H1 (cell line): Measurements from ENCODE around the gene ANKRD36B. TPM values are rescaled to one million over a fixed set of nuclear protein-coding genes. Genes with fewer than 3 reads are reported as not detected.
A peak's percentile ranks its signal among the peaks of the same experiment; 100 is the strongest.
"Not testable (repeated sequence)": the region's sequence is repeated elsewhere in the genome, so short reads cannot be mapped to it uniquely, and the experiment has no call there.

ENCODE experiments used
- CTCF ChIA-PET: fragments of 300-600 bp; sonication (Branson Sonifier 250); formaldehyde crosslinking; loops from one replicate; lab custom pipeline; 2021; ENCODE audit not compliant: partially characterized antibody; lab: Charles Lee
- POLR2A ChIA-PET: fragments of 300-600 bp; sonication (Branson Sonifier 250); formaldehyde crosslinking; loops from one replicate; lab custom pipeline; 2021; ENCODE audit warnings: inconsistent platforms; ENCODE audit not compliant: partially characterized antibody; lab: Charles Lee
- DNase-seq, 2 experiments: peaks; one replicate each; pipeline versions ENCODE4 v3.0.0 to v3.0.0-alpha.2; 2010 to 2022; ENCODE audit warnings: low spot score in 2 of 2, low read depth in 1 of 2, mixed read lengths in 1 of 2
- FAIRE-seq: peaks from 2 replicates; lab custom pipeline; 2011; peaks lifted over from hg19 to GRCh38; lab: Jason Lieb, UNC
- H2AFZ ChIP-seq: 2 replicates; pipeline ENCODE4 v1.8.1; 2012; ENCODE audit warnings: low read length, inconsistent platforms
- H2AK5ac ChIP-seq: 2 replicates; pipeline ENCODE4 v1.6.1; 2013; ENCODE audit warnings: low read depth, low read length
- H2BK120ac ChIP-seq: replicated peaks from 2 replicates; pipeline ENCODE3; 2013; ENCODE audit warnings: low read depth, low read length, inconsistent platforms
- H2BK12ac ChIP-seq: 2 replicates; pipeline ENCODE4 v1.6.1; 2013; ENCODE audit warnings: low read depth, low read length
- H2BK15ac ChIP-seq: 2 replicates; pipeline ENCODE4 v1.6.1; 2013; ENCODE audit warnings: low read length
- H2BK20ac ChIP-seq: 2 replicates; pipeline ENCODE4 v1.6.1; 2013; ENCODE audit warnings: low read length
- H2BK5ac ChIP-seq: 2 replicates; pipeline ENCODE4 v1.6.1; 2013; ENCODE audit warnings: low read depth, low read length
- H3K14ac ChIP-seq: 2 replicates; pipeline ENCODE4 v1.6.1; 2013; ENCODE audit warnings: inconsistent platforms; ENCODE audit not compliant: insufficient read length
- H3K18ac ChIP-seq: 2 replicates; pipeline ENCODE4 v1.6.1; 2013; ENCODE audit warnings: low read length; ENCODE audit errors: extremely low read depth
- H3K23ac ChIP-seq: 2 replicates; pipeline ENCODE4 v1.6.1; 2013; ENCODE audit warnings: inconsistent platforms; ENCODE audit not compliant: insufficient read length
- H3K23me2 ChIP-seq: 2 replicates; pipeline ENCODE4 v1.6.1; 2013; ENCODE audit warnings: low read depth, low read length
- H3K27ac ChIP-seq: 2 replicates; pipeline ENCODE4 v1.6.1; 2011; ENCODE audit warnings: low read depth, low read length, inconsistent platforms
- H3K27me3 ChIP-seq, 4 experiments: replicated peaks in 1 of 4; 1 replicate in 1 of 4; 2 replicates in 3 of 4; pipeline versions ENCODE4 v1.6.1 to v1.8.1; 2011 to 2013; ENCODE audit warnings: low read length in 3 of 4, mild to moderate bottlenecking in 3 of 4, inconsistent platforms in 2 of 4, mixed read lengths in 2 of 4, moderate library complexity in 1 of 4; ENCODE audit not compliant: control insufficient read depth in 3 of 4, insufficient read depth in 3 of 4; ENCODE audit errors: extremely low read depth in 1 of 4
- H3K36me3 ChIP-seq, 4 experiments: 2 replicates each; pipeline versions ENCODE4 v1.6.1 to v1.8.1; 2011 to 2013; ENCODE audit warnings: mild to moderate bottlenecking in 4 of 4, low read length in 3 of 4, moderate library complexity in 2 of 4, control low read depth in 1 of 4, inconsistent platforms in 1 of 4; ENCODE audit not compliant: insufficient read depth in 4 of 4, control insufficient read depth in 2 of 4
- H3K4ac ChIP-seq: replicated peaks from 2 replicates; pipeline ENCODE3; 2013; ENCODE audit warnings: low read length, low read depth, mixed read lengths, inconsistent platforms; ENCODE audit not compliant: insufficient read length
- H3K4me1 ChIP-seq, 4 experiments: replicated peaks in 1 of 4; 1 replicate in 1 of 4; 2 replicates in 3 of 4; pipeline versions ENCODE4 v1.6.1 to v1.8.1; 2011 to 2013; ENCODE audit warnings: low read length in 3 of 4, inconsistent platforms in 2 of 4, mixed read lengths in 1 of 4; ENCODE audit not compliant: insufficient read depth in 4 of 4, control insufficient read depth in 3 of 4
- H3K4me2 ChIP-seq, 2 experiments: 2 replicates each; pipeline versions ENCODE4 v1.6.1 to v1.8.1; 2011 to 2013; ENCODE audit warnings: low read depth in 2 of 2, low read length in 2 of 2, control low read depth in 1 of 2, inconsistent platforms in 1 of 2, mild to moderate bottlenecking in 1 of 2; ENCODE audit not compliant: insufficient read depth in 1 of 2
- H3K4me3 ChIP-seq, 4 experiments: fragments of 200-600, 300-600 bp in 1 of 4; sonication (generic), shearing (Covaris generic), sonication (Bioruptor Twin) in 1 of 4; 2 replicates each; pipeline versions ENCODE4 v1.5.1 to v1.8.1; 2011 to 2016; ENCODE audit warnings: low read length in 4 of 4, low read depth in 3 of 4, control low read depth in 2 of 4, inconsistent platforms in 2 of 4, mild to moderate bottlenecking in 2 of 4, mixed read lengths in 1 of 4, moderate library complexity in 1 of 4; ENCODE audit not compliant: insufficient read depth in 2 of 4; ENCODE audit errors: extremely low read depth in 1 of 4
- H3K56ac ChIP-seq: replicated peaks from 2 replicates; pipeline ENCODE3; 2013; ENCODE audit warnings: low read depth, mild to moderate bottlenecking, mixed read lengths, low read length, inconsistent platforms; ENCODE audit not compliant: insufficient read length
- H3K79me1 ChIP-seq: 2 replicates; pipeline ENCODE4 v1.6.1; 2013; ENCODE audit warnings: low read depth, low read length, control low read depth
- H3K79me2 ChIP-seq, 2 experiments: 2 replicates each; pipeline versions ENCODE4 v1.6.1 to v1.8.1; 2012 to 2013; ENCODE audit warnings: low read length in 2 of 2, mild to moderate bottlenecking in 2 of 2, inconsistent platforms in 1 of 2; ENCODE audit not compliant: insufficient read depth in 2 of 2, control insufficient read depth in 1 of 2
- H3K9ac ChIP-seq, 4 experiments: replicated peaks in 1 of 4; 1 replicate in 1 of 4; 2 replicates in 3 of 4; pipeline versions ENCODE4 v1.6.1 to v1.8.1; 2011 to 2013; ENCODE audit warnings: low read depth in 3 of 4, low read length in 3 of 4, control low read depth in 2 of 4, mild to moderate bottlenecking in 2 of 4, moderate library complexity in 2 of 4, inconsistent platforms in 1 of 4; ENCODE audit errors: extremely low read depth in 1 of 4
- H3K9me3 ChIP-seq, 2 experiments: 2 replicates each; pipeline versions ENCODE4 v1.6.1 to v1.8.1; 2012 to 2013; ENCODE audit warnings: mild to moderate bottlenecking in 2 of 2, moderate library complexity in 2 of 2, control low read depth in 1 of 2, inconsistent platforms in 1 of 2, low read depth in 1 of 2, low read length in 1 of 2, mixed read lengths in 1 of 2; ENCODE audit not compliant: insufficient read depth in 2 of 2
- H4K20me1 ChIP-seq, 2 experiments: replicated peaks in 1 of 2; 2 replicates each; pipeline versions ENCODE3 to v1.8.1; 2011 to 2013; ENCODE audit warnings: inconsistent platforms in 2 of 2, low read length in 2 of 2, mild to moderate bottlenecking in 1 of 2; ENCODE audit not compliant: insufficient read depth in 2 of 2, control insufficient read depth in 1 of 2
- H4K5ac ChIP-seq: 2 replicates; pipeline ENCODE4 v1.6.1; 2013; ENCODE audit warnings: low read length, low read depth, mixed read lengths, inconsistent platforms; ENCODE audit not compliant: insufficient read length
- H4K8ac ChIP-seq: 2 replicates; pipeline ENCODE4 v1.8.0; 2013; ENCODE audit warnings: mild to moderate bottlenecking, moderate library complexity, low read length, inconsistent platforms; ENCODE audit not compliant: insufficient read depth; ENCODE audit errors: extremely low read depth
- H4K91ac ChIP-seq: replicated peaks from 2 replicates; pipeline ENCODE3; 2013; ENCODE audit warnings: low read length, mixed read lengths, inconsistent platforms; ENCODE audit not compliant: insufficient read length
- CTCF ChIP-seq, 3 experiments: IDR thresholded peaks; 1 replicate in 2 of 3; 2 replicates in 1 of 3; pipeline versions ENCODE4 v1.5.1 to v1.6.1; 2011; ENCODE audit warnings: low read length in 3 of 3, mild to moderate bottlenecking in 3 of 3, inconsistent platforms in 2 of 3, low read depth in 1 of 3, moderate library complexity in 1 of 3; ENCODE audit not compliant: insufficient read depth in 1 of 3; ENCODE audit errors: control extremely low read depth in 1 of 3
- E2F6 ChIP-seq: IDR thresholded peaks from 2 replicates; pipeline ENCODE4 v1.6.1; 2012; ENCODE audit warnings: inconsistent platforms
- KDM4A ChIP-seq: IDR thresholded peaks from one replicate; pipeline ENCODE4 v1.7.1; 2012; ENCODE audit warnings: low read depth, mild to moderate bottlenecking, moderate library complexity, low read length, inconsistent platforms; ENCODE audit not compliant: severe bottlenecking
- MAX ChIP-seq: IDR thresholded peaks from 2 replicates; pipeline ENCODE4 v1.6.1; 2012; ENCODE audit warnings: inconsistent platforms
- RAD21 ChIP-seq, 2 experiments: IDR thresholded peaks in 1 of 2; conservative IDR thresholded peaks in 1 of 2; 2 replicates each; pipeline ENCODE4 v1.6.1; 2011; ENCODE audit warnings: low read depth in 2 of 2, low read length in 2 of 2, improper control_type of control experiment in 1 of 2, inconsistent platforms in 1 of 2, mild to moderate bottlenecking in 1 of 2, moderate library complexity in 1 of 2
- WGBS, 2 experiments: shearing (Covaris generic) in 1 of 2; methylation state at CpG; one replicate each; pipeline versions ENCODE4 v1.1.6 to v1.1.7; 2013 to 2015; ENCODE audit warnings: low lambda C conversion rate in 2 of 2, mixed read lengths in 2 of 2, inconsistent platforms in 1 of 2, low coverage in 1 of 2, missing lambda C conversion rate in 1 of 2; ENCODE audit not compliant: insufficient replicate concordance in 2 of 2, insufficient coverage in 1 of 2, insufficient read length in 1 of 2; ENCODE audit errors: extremely low coverage in 1 of 2, missing lambda C conversion rate in 1 of 2; 5-methylcytosine and 5-hydroxymethylcytosine counted together
- polyA plus RNA-seq, 7 experiments: library from polyadenylated mRNA; depleted of rRNA in 3 of 7; stranded (reverse) in 5 of 7; unstranded in 2 of 7; fragments of >200 nt in 5 of 7; fragments of 200-250 nt in 2 of 7; gene quantifications; 1 replicate in 5 of 7; 2 replicates in 1 of 7; 4 replicates in 1 of 7; pipeline versions ENCODE4 v1.2.1 to v1.2.3, GENCODE V29; 2011 to 2013; ENCODE audit warnings: missing spikeins in 2 of 7, mixed read lengths in 2 of 7
- total RNA-seq: library from RNA; stranded (reverse); fragmentation: NEBNext Ultra II Directional; extraction: Animal tissue kit (Norgen Biotek cat#: 25700); gene quantifications from 2 replicates; pipeline ENCODE4 v1.2.1, GENCODE V29; 2021

Gene ANKRD36B
- total and polyA plus RNA-seq, 2 of the 8 experiments (the other 6 are each of a cell fraction or from before 2014, with no cell fraction given), result 2.4 to 8.5 TPM

GRCh38 chr2:97590515-97591394, 1.1 kb upstream of the ANKRD36B start:
- not testable (repeated sequence) for H4K91ac ChIP-seq, H3K23ac ChIP-seq, H3K14ac ChIP-seq, H3K27me3 ChIP-seq, H3K9me3 ChIP-seq, H2BK5ac ChIP-seq, H2BK12ac ChIP-seq, H2BK20ac ChIP-seq, H3K4me1 ChIP-seq, H3K56ac ChIP-seq, H2BK15ac ChIP-seq, H3K23me2 ChIP-seq, H4K20me1 ChIP-seq, H3K36me3 ChIP-seq, H3K27ac ChIP-seq, H3K4ac ChIP-seq, H3K79me2 ChIP-seq, H3K79me1 ChIP-seq, H4K5ac ChIP-seq, H2BK120ac ChIP-seq, FAIRE-seq, H2AK5ac ChIP-seq
- peak; percentile 61 to 82 for DNase-seq
- ChIA-PET CTCF (interaction anchor here (0.6 to 3.1 kb wide), 26 partner anchors 56 to 1523 kb away, joined by 3 to 109 read pairs (median 4); partner anchors contain the start of genes ACTR1B and ZAP70), POLR2A (interaction anchor here (0.7 to 1.6 kb wide), 3 partner anchors 74 to 108 kb away, joined by 3 to 16 read pairs (median 8); partner anchors contain the start of gene ACTR1B)
- H3K9ac ChIP-seq, result peak overlapping the region in 3 of 4 experiments; percentile 8 to 64 (median 45); a peak in 3 of 7 replicates
- TF ChIP-seq E2F6 (0 out of 2 replicates have a peak, but pooled peaks have one; percentile 40), MAX (peak; percentile 57), KDM4A (peak; percentile 49), RAD21 (IDR thresholded peaks at IDR 0.05 in 1 of 2, conservative IDR thresholded peaks at IDR 0.05 in 1 of 2; ENCODE audit: low read depth in 2 of 2, low read length in 2 of 2) (peak; percentile 89 to 90), CTCF (IDR thresholded peaks at IDR 0.05; ENCODE audit: control extremely low read depth in 1 of 3, insufficient read depth in 1 of 3, low read depth in 1 of 3, low read length in 3 of 3) (peak in 2 of 3 experiments; percentile 80 to 99; a peak in 3 of 4 replicates)
- peak overlapping the region; percentile 11; the same call in 1 of the 2 replicates for H2AFZ ChIP-seq
- H3K4me2 ChIP-seq, result peak overlapping the region; percentile 43 to 93
- 1% methylated on average over 22 of the region's 33 CpGs; no CpG with 5 or more reads in 1 of the 2 experiments for WGBS, 2 experiments
- peak overlapping the region; percentile 37 to 69 (median 44) for H3K4me3 ChIP-seq
- peak overlapping the region; percentile 57; the same call in 1 of the 2 replicates for H4K8ac ChIP-seq
- peak overlapping the region; percentile 71 for H3K18ac ChIP-seq
